Stimulated activated CD8-positive, alpha-beta memory T cell treated with anti-CD3 and anti-CD28 coated beads, Interleukin-4, amount 100 ng/mL, for 48 hours (primary cell): ENCODE results near the gene EPS8.

Experiments used
- DNase-seq: peaks from one replicate; pipeline ENCODE4 v3.0.0-alpha.2; 2020

Gene EPS8

DNA sequence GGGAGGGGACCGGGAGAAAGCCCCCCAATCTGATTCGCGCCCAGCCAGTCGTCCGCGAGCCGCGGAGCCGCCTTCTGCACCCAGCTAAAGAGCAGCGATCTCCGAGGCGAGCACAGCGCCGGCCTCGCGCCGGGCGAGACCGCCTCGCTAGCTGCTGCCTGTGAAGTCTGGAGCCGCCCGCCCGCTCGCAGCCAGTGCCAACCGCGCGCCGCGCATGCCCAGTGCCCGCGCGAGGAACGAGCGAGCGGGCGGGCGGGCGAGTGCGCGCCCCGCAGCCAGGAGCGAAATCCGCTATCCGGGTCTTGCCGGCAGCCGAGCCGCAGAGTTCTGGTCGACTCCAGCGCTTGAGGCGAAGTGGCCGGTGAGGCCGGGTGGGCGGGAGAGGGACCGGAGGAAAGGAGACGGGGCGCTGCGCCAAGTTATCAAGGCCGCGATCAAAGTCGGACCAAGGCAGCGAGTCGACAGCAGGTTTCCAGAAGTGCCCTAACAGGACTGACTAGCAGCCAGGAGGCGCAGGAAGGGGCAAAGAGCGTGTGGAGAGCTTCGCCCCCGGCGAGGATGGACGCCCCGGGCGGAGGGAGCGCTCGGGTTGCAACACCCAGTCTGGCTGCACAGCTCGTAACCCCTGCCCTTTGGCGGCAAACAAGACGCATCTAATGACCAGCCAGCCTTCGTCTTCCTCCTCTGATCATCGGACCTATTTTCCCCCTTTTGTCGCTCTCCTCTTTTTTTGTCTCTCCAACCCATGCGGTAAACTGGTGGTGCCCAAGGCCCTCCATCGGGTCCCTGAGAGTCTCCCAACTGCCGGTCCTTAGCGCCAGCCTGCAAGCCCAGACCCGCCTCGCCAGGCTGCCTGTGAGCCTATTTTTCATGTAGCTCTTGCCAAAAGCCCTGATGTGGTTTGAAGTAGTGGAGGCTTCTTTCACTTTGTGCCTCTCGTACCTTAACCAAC is at the start of gene EPS8:
Gene EPS8, minus strand, starts transcription at position 169 of the 952 bp plus-strand sequence. CDS start 106,437 bp downstream, outside the sequence.
- peak; percentile 92 for DNase-seq

DNA sequence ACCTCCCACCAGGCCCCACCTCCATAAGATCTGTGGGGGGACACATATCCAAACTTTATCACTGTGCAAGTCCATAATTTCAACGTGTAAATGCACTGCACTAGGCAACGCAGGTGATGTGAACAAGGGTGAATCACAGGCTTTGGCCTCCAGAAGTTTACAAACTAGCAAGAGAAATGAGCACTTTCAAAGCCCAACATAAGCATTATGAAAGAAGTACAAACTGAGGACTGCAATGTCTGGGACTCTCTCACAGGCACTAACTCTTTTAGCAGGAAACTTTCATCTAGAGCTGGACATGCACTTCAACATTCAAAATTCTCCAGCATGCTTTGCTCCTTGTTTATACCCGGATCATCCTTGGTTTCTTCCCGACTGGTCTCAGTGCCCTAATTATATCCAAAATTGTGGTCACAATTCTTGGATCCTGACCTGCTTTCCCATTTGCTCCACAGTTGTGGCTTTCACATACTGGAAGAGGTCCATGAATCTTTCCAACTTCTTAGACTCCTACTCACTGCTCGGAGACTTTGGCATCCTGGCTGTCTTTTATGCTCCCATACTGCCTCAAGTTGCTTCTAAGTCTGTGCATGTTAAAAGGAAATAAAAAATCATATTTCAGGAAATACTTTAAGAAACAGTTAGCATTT is 48.1 kb upstream of the EPS8 start:
- no peak for DNase-seq

DNA sequence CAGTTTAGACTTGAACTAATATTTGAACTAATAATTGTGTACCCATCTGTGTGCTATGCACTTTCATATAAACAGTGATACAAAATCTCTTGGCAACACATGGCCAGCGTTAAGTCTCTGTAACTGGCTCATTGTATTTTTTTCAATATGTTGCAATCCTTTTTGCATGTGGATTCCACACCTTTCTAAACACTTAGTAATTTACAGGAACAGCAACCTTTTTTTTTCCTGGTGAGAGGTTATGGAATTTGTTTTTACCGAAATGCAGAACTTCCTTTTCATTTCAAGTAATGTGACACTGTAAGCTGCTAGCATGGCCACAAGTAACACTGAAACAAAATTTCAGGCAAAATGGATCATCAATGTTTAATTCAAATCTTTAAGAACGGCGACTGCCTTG is 45.4 kb upstream of the EPS8 start:
- DNase-seq: no peak

DNA sequence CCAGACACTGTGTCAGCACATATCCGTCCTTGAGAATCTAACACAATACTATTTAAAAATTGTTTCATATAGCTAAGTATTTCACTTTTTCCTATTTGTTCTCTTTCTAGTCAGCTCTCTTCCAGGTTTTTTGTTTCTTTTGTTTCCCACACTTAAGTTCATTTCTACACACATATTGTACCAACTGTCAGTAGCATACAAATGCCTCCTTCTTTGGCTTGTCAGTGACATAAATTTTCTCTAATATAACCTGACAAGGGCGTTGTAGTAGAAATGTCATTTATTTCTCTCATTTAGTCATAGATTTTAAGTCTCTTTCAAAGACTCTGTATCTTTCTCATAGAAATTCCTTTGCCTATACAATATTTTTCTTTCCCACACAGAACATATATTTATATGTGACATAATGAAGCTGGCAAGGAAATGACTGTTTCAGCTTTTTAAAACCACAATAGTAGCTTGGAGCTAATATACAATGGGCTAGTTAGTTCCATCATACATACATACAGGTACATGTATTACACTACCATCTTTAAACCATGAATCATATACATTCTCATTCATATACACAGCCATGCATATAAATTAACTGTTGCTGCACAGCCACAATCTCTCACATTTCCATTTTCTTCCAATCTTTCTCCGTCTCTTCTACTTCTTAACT is 42.3 kb upstream of the EPS8 start:
- DNase-seq: no peak

DNA sequence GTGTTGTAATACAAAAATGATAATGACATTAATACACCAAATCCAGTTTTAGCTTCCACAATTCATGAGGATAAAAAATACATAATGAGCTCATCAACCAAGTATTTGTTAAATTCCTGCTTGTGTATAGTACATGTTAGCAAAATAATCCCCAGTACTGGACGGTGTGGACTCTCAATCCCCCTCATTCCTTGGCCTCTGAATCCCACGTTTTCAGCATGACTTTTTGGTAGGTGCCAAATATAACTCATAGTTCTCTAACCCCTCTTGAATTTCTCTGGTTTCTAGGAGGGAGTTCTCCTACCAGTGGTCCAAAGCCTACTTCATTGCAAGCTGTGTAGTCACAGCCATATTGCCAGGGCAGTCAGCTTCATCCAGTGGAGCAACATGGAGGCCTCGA is 41.4 kb upstream of the EPS8 start:
- no peak for DNase-seq

DNA sequence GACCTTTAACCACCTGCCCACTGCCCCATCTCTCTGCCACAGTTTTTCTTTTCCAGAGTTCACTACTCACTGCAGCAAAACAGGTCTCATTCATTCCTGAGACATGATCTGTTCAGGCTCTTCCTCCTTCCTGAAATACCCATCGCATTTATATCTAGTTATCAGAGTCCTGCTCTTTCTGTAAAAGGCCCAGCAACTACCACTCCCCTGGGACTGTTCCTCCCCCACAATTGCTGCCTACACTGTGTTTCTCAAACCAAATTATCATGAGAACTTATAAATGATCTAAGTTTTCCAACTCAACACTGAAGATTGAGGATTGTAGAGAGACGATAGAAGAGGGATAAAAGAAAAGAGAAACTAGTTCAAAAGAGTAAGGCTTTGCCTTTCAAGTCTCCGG is 40.8 kb upstream of the EPS8 start:
- no peak for DNase-seq

DNA sequence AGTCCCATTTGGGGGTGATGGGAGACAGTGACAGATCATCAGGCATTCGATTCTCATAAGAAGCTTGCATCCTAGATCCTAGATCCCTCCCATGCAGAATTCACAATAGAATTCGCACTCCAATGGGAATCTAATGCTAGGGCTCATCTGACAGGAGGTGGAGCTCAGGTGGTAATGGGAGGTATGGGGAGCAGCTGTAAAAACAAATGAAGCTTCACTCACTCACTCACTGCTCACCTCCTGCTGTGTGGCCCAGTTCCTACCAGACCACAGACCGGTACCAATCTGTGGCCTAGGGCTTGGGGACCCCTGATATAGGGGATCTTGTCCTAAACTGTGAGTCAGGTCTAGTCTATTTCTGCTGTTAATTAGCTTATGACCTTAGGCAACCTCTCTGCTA is 40.1 kb upstream of the EPS8 start:
- no peak for DNase-seq

DNA sequence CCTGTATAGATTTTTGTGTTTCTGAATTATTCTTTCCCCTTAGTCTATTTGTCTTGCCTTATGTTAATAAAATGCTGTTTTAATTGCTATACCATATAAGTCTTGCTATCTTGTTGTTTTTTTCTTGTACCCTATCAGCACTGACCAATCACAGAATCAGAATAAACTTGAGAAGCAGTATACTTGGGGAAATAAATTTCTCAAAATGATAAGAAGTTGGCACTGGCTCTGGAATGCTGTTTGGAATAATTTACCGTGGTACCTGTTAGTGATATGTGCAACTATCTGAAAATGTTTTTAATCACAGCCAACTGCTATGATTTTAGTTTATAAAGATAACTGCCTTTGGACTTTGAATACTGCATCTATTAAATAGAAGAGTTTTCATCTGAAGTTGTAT is 37.9 kb upstream of the EPS8 start:
- DNase-seq: no peak

DNA sequence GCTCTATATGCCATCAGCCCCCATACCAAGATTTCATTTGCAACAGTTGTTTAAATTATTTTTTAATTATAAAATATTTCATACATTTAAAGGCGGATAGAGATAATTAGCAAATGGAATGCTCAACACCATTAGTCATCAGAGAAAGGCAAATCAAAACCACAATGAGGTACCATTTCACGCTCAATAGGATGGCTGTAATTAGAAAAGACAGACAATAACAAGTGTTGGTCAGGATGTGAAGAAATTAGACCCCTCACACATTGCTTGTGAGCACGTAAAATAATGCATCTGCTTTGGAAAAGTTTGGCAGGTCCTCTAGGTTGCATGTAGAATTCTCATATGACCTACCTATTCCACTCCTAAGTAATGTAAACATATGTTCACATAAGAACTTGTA is 35.3 kb upstream of the EPS8 start:
- DNase-seq: no peak

DNA sequence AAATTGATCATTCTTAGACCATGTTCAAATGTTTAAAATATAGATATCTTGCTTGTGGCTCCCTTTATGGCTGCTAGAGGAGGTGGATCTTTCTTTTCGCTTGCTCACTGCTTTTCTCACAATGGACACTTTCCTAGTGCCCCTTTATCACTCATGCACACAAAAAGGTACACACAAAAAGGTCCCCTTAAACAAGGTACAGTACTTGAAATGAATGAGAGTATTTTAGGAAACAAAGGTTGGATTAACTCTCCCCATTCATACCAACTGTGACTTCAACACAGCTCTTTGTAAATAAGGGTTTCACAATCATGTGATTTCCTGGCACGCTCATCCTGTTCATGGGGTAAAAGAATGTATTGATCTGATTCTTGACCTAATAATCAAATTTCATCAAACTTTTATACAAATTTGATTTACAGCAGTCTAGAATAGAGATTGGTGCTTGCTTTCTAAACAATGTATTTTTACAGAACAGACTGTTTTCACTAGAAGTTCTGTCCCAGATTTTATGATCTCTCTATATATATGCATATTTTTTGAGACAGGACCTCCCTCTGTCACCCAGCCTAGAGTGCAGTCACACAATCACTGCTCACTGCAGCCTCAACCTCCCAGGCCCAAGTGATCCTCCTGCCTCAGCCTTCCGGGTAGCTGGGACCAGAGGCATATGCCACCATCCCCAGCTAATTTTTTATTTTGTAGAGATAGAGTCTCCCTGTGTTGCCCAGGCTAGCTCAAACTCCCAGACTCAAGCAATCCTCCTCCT is 34.4 kb upstream of the EPS8 start:
- DNase-seq: no peak

DNA sequence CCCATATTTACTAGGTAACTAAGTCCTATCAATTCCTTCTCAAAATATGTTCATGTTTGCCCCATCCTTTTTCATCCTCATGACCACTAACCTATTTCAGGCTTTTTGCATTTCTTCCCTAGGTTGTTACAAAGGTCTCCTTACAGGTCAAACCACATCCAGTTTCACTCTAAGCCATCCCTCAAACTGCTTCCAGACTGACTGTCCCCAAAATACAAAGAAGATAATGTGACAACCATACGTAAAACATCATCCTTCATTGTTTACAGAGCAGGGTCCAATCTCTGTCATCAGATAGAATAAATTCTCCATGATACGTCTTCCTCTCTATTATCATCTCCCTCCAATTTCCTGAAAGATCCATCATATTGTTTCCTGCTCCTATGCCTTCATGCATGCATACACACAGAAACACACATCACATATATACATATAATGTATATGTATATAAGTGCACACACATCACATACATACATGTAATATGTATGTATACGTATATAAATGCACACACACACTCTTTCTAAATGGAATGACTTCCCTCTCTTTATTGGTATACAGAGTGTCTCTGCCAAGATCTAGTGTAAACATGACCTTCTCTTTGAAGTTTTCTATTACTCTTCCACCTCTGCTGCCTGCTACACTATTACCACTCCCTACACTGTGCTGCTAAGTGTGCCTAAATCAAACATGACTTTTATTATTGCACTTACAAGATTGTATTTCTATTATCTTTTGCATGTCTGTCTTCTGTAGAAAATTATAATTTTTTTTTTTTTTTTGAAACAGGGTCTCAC is 30.7 kb upstream of the EPS8 start:
- DNase-seq: no peak

DNA sequence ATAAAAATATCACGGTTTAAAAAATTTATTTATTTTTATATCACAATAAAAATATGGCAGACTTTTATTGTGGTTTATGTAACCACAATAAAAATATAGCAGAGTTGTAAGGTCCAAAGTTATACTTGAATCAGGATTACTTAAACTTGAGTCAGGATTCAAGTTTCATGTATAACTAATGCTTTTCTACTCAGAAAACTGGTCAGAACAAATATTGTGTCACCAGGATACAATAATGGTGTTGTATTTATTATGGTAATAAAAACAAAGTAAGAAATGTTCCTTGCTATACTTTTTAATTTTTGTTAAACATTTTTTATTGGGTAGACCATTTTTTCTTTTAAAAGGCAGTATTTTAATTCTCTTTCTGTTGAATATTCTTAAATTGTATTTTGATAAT is 29.2 kb upstream of the EPS8 start:
- DNase-seq: no peak

DNA sequence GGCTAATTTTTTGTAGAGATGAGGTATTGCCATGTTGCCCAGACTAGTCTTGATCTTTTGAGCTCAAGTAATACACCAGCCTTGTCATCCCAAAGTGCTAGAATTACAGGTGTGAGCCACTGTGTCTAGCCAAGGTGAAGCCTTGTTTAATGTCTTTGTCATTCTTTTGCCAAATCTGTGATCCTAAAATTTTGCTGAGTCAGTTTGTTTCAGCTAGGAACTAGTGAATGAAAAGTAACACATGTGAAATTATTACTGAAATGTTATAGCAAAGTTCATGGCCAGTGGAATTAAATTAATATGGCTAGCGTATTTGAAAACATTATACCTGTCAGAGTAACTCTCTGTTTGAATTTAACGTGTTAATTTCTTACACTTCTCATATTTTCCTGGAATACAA is 26.5 kb upstream of the EPS8 start:
- DNase-seq: no peak

DNA sequence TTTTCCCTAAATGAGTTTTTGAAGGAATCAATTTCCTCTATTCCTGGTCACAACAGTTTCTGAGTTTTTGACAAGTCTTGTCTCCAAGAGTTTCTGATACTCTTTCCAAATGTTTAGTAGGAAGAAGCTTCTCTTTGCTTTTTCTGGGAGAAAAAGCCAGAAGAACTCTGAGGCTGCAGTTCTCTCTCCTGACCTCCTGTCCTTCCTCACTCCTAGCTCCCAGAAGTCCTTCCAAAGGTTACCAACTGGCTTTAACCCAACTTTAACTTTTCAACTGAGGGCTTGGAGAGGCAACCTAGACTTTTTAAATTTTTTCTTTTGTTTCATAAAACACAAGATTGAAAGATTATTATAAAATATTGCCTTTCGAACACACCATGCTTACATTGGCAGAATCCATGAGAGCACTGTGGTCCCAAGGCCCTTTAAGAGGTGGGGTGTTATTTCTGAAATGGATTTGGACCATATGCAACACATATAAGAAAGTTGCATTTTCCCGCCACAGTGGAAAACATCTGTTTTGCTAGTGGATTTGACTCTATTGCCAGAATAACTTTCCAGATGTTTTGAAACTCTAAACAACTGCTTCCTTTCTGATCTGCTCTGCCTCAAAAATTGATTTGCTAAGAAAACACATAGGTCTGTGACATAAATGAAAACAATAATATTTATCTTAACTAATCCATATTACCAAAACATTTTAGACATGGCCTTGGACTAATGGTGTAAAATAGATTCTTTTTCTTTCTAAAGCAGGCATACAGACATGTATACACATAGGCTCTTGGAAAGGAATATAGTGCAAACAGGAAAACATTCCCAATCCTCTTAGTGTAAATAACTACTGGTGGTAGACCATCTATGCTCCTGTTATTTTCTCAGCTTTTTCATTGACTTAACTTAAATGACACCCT is 22.3 kb upstream of the EPS8 start:
- no peak for DNase-seq

DNA sequence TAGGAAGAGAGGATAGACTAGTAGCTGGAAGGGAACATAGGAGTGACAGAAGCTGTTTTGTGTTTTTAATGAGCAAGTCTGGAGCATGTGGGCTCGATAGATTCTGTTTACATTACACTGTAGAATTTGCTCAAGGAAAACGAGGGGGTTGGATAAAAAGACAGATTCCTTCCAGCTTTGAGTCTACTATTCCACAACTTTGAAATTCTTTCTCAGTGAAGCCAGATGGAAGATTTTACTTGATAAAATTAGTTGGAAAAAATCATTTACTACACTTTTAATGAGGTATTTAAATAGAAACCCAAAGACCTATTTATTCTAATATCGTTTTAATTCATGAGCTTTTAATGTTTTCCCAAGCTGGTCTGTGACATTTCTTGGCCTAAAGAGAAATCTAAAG is 19.5 kb upstream of the EPS8 start:
- no peak for DNase-seq

DNA sequence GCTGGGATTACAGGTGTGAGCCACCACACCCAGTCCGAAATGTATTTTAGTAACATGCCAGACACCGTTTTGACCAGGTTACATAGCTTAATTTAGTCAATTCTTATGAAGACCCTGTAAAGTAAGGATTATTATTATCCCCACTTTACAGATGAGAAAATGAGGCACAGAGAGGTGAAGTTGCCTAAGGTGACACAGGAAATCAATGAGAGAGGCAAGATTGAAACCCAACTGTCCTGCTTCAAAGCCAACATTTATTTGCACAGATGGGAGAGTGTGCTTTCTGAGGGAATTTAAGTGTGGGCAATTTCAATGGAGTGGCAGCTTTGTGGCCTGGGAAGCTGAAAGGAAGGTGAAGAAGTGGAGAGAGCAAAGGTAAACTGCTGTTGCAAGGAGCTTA is 19.1 kb upstream of the EPS8 start:
- DNase-seq: no peak

DNA sequence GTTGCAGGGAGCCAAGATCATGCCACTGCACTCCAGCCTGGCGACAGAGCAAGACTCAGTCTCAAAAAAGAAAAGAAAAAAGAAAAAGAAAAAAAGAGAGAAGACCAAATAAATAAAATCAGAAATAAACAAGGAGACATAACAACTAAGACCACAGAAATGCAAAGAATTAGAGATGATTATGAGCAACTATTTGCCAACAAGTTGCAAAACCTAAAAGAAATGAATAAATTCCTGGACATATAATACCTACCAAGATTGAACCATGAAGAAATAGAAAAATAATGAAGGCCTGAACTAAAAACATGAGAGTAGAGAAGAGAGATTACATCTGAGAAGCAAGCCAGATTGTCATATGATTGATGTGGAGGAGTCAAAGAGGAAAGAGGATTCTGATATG is 17.6 kb upstream of the EPS8 start:
- DNase-seq: no peak

DNA sequence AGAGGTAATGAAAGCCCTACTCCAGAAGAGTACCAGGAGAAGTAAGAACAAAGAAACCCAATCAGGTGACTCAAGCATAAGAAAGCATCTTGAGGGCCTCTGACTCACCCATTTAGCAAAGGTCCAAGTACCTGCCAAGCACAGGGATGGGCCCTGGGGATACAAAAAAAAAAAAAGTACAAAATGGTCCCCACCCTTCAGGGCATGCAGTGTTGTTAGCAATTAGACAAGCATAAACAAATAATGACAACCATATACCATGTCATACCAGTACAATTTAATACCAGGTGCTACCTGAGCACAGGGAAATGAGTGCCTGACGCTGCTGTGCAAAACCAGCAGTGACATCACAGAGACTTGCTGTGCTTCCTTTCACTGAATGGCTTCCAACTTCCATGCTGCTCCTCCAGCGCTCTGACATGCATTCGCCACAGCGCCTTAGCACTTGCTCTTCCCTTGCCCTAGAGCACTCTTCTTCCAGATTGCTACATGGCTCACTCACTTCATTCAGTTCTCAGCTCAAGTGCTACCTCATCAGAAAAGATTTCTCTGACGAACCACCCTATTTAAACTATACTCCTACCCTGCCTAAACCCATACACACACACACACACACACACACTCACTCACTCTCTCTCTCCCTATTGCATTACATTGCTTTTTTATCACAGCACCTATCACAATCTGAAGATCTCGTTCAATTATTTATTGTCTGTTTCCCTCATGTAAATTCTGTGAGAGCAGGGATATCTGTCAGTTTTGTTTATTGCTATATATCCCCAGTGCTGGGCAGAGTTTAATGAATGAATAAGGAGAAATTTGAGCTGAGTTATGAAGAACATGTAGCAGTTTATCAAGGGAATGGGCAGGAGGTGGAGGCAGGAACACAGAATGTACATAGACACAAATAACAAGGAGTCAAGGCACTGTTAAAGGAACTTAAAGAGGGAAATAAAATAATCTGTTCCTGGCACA is 12.9 kb upstream of the EPS8 start:
- DNase-seq: no peak

DNA sequence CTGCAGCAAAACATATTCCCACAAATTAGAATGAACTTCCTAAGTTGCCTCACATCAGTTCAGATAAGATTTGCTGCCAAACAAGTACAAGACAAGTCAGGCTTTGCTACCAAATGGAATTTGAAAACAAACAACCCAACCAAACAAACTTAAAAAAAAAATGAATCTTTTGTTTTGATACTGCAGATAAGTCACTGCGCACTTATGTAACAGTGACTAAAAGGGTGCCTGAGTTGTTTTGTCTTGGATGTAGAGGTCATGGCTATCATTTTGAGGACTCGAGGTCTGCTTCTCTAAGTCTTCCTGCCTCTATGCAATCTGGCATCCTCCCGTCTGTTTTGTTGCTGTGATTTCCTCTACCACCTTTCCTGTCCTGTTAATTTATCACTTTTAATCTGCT is 11.1 kb upstream of the EPS8 start:
- no peak for DNase-seq

DNA sequence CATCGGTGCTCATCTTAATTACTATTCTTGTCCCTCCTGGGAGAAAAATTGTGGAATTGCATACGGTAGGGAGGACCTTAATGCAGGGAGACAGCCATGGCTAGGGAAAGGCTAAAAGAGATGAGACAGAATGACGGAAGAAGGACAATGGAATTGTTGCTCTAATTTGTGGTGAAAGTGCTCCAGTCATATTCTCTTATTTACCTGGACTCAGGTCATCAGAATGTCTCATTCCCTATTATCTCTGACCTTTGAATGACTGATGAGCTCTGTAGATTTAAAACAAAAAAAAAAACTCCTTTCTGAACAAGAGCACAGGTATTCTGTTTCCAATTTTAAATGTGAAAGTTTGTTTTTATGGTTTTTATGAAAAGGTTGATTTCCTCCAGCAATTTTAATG is 8.6 kb upstream of the EPS8 start:
- no peak for DNase-seq
